ENCODE measurements around the gene C1orf232.

The C1orf232 gene

GRCh38 chr1:26177182-26177684, 8.5 kb upstream of the C1orf232 start, which contains the start of gene CNKSR1:
TSS of gene CNKSR1 (plus strand) at chr1:26177491. CDS start at chr1:26177548, 57 bp downstream.
- peak; percentile 65 for TF ChIP-seq CTCF (conservative IDR thresholded peaks at IDR 0.05)
- peak within 1 kb of the TSS; percentile 74 for H3K27ac ChIP-seq

- no peak for TF ChIP-seq CTCF (conservative IDR thresholded peaks at IDR 0.05)
- no peak overlapping the region for H3K27ac ChIP-seq
These were observed 6.6 kb upstream of the C1orf232 start for GRCh38 chr1:26175346-26175745.

- TF ChIP-seq CTCF (conservative IDR thresholded peaks at IDR 0.05), result no peak
- peak within 1 kb of the TSS; percentile 82; the same call in 1 of the 2 replicates for H3K27ac ChIP-seq
These were observed 2.6 kb upstream of the C1orf232 start, which contains the start of gene ZNF593OS for GRCh38 chr1:26171084-26172072. TSS of gene ZNF593OS (minus strand) at chr1:26171832. CDS start at chr1:26171661, 171 bp downstream.

- H3K27ac ChIP-seq, result peak overlapping the region; percentile 82
- TF ChIP-seq CTCF (conservative IDR thresholded peaks at IDR 0.05), result no peak
These were observed 1.7 kb upstream of the C1orf232 start for GRCh38 chr1:26170472-26170821.

GRCh38 chr1:26169669-26170471, 1.1 kb upstream of the C1orf232 start, which contains the start of gene ZNF593:
TSS of gene ZNF593 (plus strand) at chr1:26169908. CDS start at chr1:26169984, 76 bp downstream.
- H3K27ac ChIP-seq, result peak within 1 kb of the TSS; percentile 82
- TF ChIP-seq CTCF (conservative IDR thresholded peaks at IDR 0.05), result peak; percentile 94

- no peak for TF ChIP-seq CTCF (conservative IDR thresholded peaks at IDR 0.05)
- H3K27ac ChIP-seq, result peak overlapping the region; percentile 82
These were observed 413 bp upstream of the C1orf232 start for GRCh38 chr1:26169198-26169554.
